K562 (cell line): ENCODE results near the gene PRRG1. TPM values are rescaled to one million over a fixed set of nuclear protein-coding genes. Genes with fewer than 3 reads are reported as not detected.
A peak's percentile ranks its signal among the peaks of the same experiment; 100 is the strongest.

Experiments
- ATAC-seq: fragments of 200-7000 bp; cut with Tn5 transposase; 3 replicates; pipeline ENCODE4 v1.9.1; 2020; ENCODE audit warnings: moderate library complexity
- BruUV-seq: library from RNA; stranded (reverse); fragments of 400-500 nt; replicated peaks from 2 replicates; lab custom pipeline; 2021; lab: Mats Ljungman, UMichigan
- CTCF ChIA-PET: fragments of 300-600 bp; formaldehyde crosslinking; extraction: SDS; loops from one replicate; lab custom pipeline; 2021; ENCODE audit warnings: low intra/inter-chr PET ratio; lab: Yijun Ruan, JAX
- POLR2A ChIA-PET: fragments of 300-600, 350-650 bp; sonication (Branson Sonifier 250); formaldehyde crosslinking; extraction: SDS; loops from one replicate; lab custom pipeline; 2021; ENCODE audit warnings: antibody characterized with exemption, inconsistent platforms; lab: Yijun Ruan, JAX
- DNase-seq, 4 experiments: peaks; one replicate each; pipeline versions ENCODE4 v3.0.0 to v3.0.0-alpha.2; 2011 to 2018; ENCODE audit warnings: low spot score in 3 of 4, mixed read lengths in 3 of 4; ENCODE audit errors: extremely low read depth in 1 of 4
- FAIRE-seq: peaks from 2 replicates; lab custom pipeline; 2011; peaks lifted over from hg19 to GRCh38; lab: Jason Lieb, UNC
- H2AFZ ChIP-seq: 2 replicates; pipeline ENCODE4 v1.6.0; 2011; ENCODE audit warnings: low read depth, low read length, control low read depth, inconsistent platforms
- H3K27ac ChIP-seq: fragments of 200-600 bp; 3 replicates; pipeline ENCODE4 v1.8.0; 2011; ENCODE audit warnings: low read depth, mild to moderate bottlenecking, control low read depth, inconsistent platforms, low read length, moderate library complexity, mixed read lengths; ENCODE audit errors: extremely low read depth
- H3K27me3 ChIP-seq, 2 experiments: fragments of 300-600 bp in 1 of 2; 2 replicates in 1 of 2; 3 replicates in 1 of 2; pipeline versions ENCODE4 v1.6.0 to v1.8.0; 2011; ENCODE audit warnings: inconsistent platforms in 2 of 2, low read length in 2 of 2, mild to moderate bottlenecking in 1 of 2, mixed read lengths in 1 of 2, moderate library complexity in 1 of 2; ENCODE audit not compliant: control insufficient read depth in 2 of 2, insufficient read depth in 2 of 2
- H3K36me3 ChIP-seq: fragments of 300-600 bp; 3 replicates; pipeline ENCODE4 v1.8.0; 2011; ENCODE audit warnings: mild to moderate bottlenecking, low read length, inconsistent platforms; ENCODE audit not compliant: control insufficient read depth, insufficient read depth
- H3K4me1 ChIP-seq, 2 experiments: fragments of 200-600 bp in 1 of 2; replicated peaks in 1 of 2; 2 replicates in 1 of 2; 3 replicates in 1 of 2; pipeline versions ENCODE4 v1.5.1 to v1.8.0; 2011; ENCODE audit warnings: inconsistent platforms in 2 of 2, low read length in 2 of 2, mild to moderate bottlenecking in 1 of 2, mixed read lengths in 1 of 2, moderate library complexity in 1 of 2; ENCODE audit not compliant: control insufficient read depth in 2 of 2, insufficient read depth in 2 of 2
- H3K4me2 ChIP-seq: 2 replicates; pipeline ENCODE4 v1.6.1; 2011; ENCODE audit warnings: low read length, control low read depth, inconsistent platforms, mixed read lengths; ENCODE audit not compliant: insufficient read depth
- H3K4me3 ChIP-seq: fragments of 200-600 bp; sonication (generic), shearing (Covaris generic); 2 replicates; pipeline ENCODE4 v1.5.1; 2016; ENCODE audit warnings: control low read depth, inconsistent platforms
- H3K79me2 ChIP-seq: fragments of 200-600 bp; 3 replicates; pipeline ENCODE4 v1.8.0; 2011; ENCODE audit warnings: low read length, inconsistent platforms; ENCODE audit not compliant: control insufficient read depth, insufficient read depth
- H3K9ac ChIP-seq, 2 experiments: 2 replicates each; pipeline versions ENCODE4 v1.6.0 to v1.6.1; 2011; ENCODE audit warnings: low read depth in 2 of 2, low read length in 2 of 2, control low read depth in 1 of 2, inconsistent platforms in 1 of 2, mild to moderate bottlenecking in 1 of 2, mixed read lengths in 1 of 2; ENCODE audit not compliant: insufficient read depth in 1 of 2
- H3K9me1 ChIP-seq: one replicate; pipeline ENCODE4 v1.6.0; 2011; ENCODE audit warnings: inconsistent platforms, mild to moderate bottlenecking, low read length, moderate library complexity; ENCODE audit not compliant: control insufficient read depth, insufficient read depth
- H3K9me3 ChIP-seq: replicated peaks from 2 replicates; pipeline ENCODE4 v1.5.1; 2011; ENCODE audit warnings: low read depth, low read length, inconsistent platforms; ENCODE audit not compliant: control insufficient read depth, insufficient read depth
- H4K20me1 ChIP-seq: replicated peaks from 2 replicates; pipeline ENCODE4 v1.6.1; 2011; ENCODE audit warnings: low read length, inconsistent platforms, mixed read lengths; ENCODE audit not compliant: control insufficient read depth, insufficient read depth
- CEBPB ChIP-seq: fragments of 450-650 bp; IDR thresholded peaks from 2 replicates; pipeline ENCODE4 v1.6.1; 2016; ENCODE audit warnings: missing genetic modification characterization, missing compliant biosample characterization
- FOXP1 ChIP-seq: sonication (generic); formaldehyde crosslinking; IDR thresholded peaks from 2 replicates; pipeline ENCODE4 v1.8.0; 2022; ENCODE audit warnings: mild to moderate bottlenecking, missing genetic modification reagents
- SETDB1 ChIP-seq: IDR thresholded peaks from one replicate; pipeline ENCODE4 v1.6.1; 2012; ENCODE audit warnings: low read length, control low read depth, inconsistent platforms
- SP1 ChIP-seq: sonication (generic); formaldehyde crosslinking; IDR thresholded peaks from 2 replicates; pipeline ENCODE4 v1.8.1; 2022; ENCODE audit warnings: mild to moderate bottlenecking, missing genetic modification reagents
- ZNF699 ChIP-seq: fragments of 250-450 bp; sonication (Bioruptor Pico); IDR thresholded peaks from 2 replicates; pipeline ENCODE4 v1.8.0; 2021; ENCODE audit warnings: mild to moderate bottlenecking, moderate library complexity; ENCODE audit not compliant: insufficient replicate concordance
- WGBS: fragments of 100-300 bp; shearing (Covaris generic); methylation state at CpG from one replicate; pipeline ENCODE4 v1.1.6; 2016; ENCODE audit warnings: low coverage, mixed read lengths; ENCODE audit not compliant: insufficient coverage; ENCODE audit errors: missing lambda C conversion rate; 5-methylcytosine and 5-hydroxymethylcytosine counted together
- in situ Hi-C: fragments of 300-500 bp; cut with MboI; formaldehyde crosslinking; loops from 4 replicates; pipeline ENCODE4 v1.15.0; 2018; ENCODE audit warnings: inconsistent platforms, mixed read lengths
- intact Hi-C: fragments of 100-400 bp; cut with micrococcal nuclease; formaldehyde crosslinking; loops from 2 replicates; pipeline ENCODE4 v1.14.2; 2022
- polyA plus RNA-seq, 8 experiments: library from polyadenylated mRNA; depleted of rRNA in 4 of 8; stranded (reverse) in 5 of 8; unstranded in 3 of 8; fragments of >200 nt; fragmentation: Nextera tagmentation in 2 of 8; fragmentation: Illumina TruSeq in 1 of 8; extraction: Ambion mirVana in 2 of 8; extraction: Trizol in 1 of 8; gene quantifications; 2 replicates each; pipeline versions ENCODE4 v1.2.1 to v1.2.3, GENCODE V29; 2011 to 2014; ENCODE audit warnings: inconsistent platforms in 1 of 8, missing spikeins in 1 of 8
- total RNA-seq, 7 experiments: library from RNA; depleted of rRNA in 6 of 7; stranded (reverse); fragments of >200 nt in 6 of 7; fragmentation: Illumina TruSeq in 2 of 7; extraction: Trizol in 2 of 7; gene quantifications; 2 replicates each; pipeline versions ENCODE4 v1.2.1 to v1.2.3, GENCODE V29; 2011 to 2021; ENCODE audit warnings: low replicate concordance in 1 of 7

PRRG1 gene
- total and polyA plus RNA-seq, 9 of the 15 experiments (the other 6 are each of a cell fraction or from before 2014, with no cell fraction given): 1.7 to 11.8 (median 4.2) TPM

GRCh38 chrX:37378404-37378803 lies 29.2 kb downstream of the PRRG1 start:
- H3K4me2 ChIP-seq: no peak overlapping the region
- H3K9me3 ChIP-seq: no peaks in the 10 kb centered on the region
- no peak for ATAC-seq
- CTCF ChIA-PET: no interaction called here
- H3K4me1 ChIP-seq: no peaks in the 10 kb centered on the region; a peak in 2 of 5 replicates
- H3K9me1 ChIP-seq: no peaks in the 10 kb centered on the region
- no peak for DNase-seq
- intact Hi-C loops: no loop called here
- H3K9ac ChIP-seq: no peak overlapping the region
- 35% methylated on average over 2 of the region's 2 CpGs for WGBS
- no peak for FAIRE-seq
- H3K27me3 ChIP-seq: no peaks in the 10 kb centered on the region
- POLR2A ChIA-PET: no interaction called here
- in situ Hi-C loops: no loop called here
- H3K27ac ChIP-seq: no peak overlapping the region
- H2AFZ ChIP-seq: no peak overlapping the region
- no peaks in the 10 kb centered on the region for H4K20me1 ChIP-seq
- BruUV-seq: no TSS peak
- H3K36me3 ChIP-seq: no peaks in the 10 kb centered on the region
- no peak for TF ChIP-seq ZNF699
- no peak for TF ChIP-seq FOXP1
- no peak for TF ChIP-seq SP1 (CRISPR knock-in tag)
- no peak overlapping the region for H3K4me3 ChIP-seq
- H3K79me2 ChIP-seq: peaks cover 38% of the 10 kb centered on the region

GRCh38 chrX:37378830-37379229 lies 29.7 kb downstream of the PRRG1 start:
- H3K4me3 ChIP-seq: no peak overlapping the region
- intact Hi-C loops (no loop called here), in situ Hi-C loops (no loop called here)
- BruUV-seq: no TSS peak
- no peaks in the 10 kb centered on the region for H4K20me1 ChIP-seq
- no peak for FAIRE-seq
- TF ChIP-seq SETDB1 (no peak), CEBPB (tag) (peak; percentile 31; the same call in 1 of the 2 replicates)
- H3K4me2 ChIP-seq: no peak overlapping the region
- H3K9me1 ChIP-seq: no peaks in the 10 kb centered on the region
- no peak for ATAC-seq
- no peak for DNase-seq
- H2AFZ ChIP-seq: no peak overlapping the region
- H3K9me3 ChIP-seq: no peaks in the 10 kb centered on the region
- ChIA-PET CTCF (no interaction called here), POLR2A (no interaction called here)
- H3K36me3 ChIP-seq: no peaks in the 10 kb centered on the region
- H3K27ac ChIP-seq: no peak overlapping the region
- H3K9ac ChIP-seq: no peak overlapping the region
- WGBS: no CpG with 5 or more reads among the region's 1 CpG
- no peaks in the 10 kb centered on the region; a peak in 2 of 5 replicates for H3K4me1 ChIP-seq
- H3K27me3 ChIP-seq: no peaks in the 10 kb centered on the region
- peaks cover 38% of the 10 kb centered on the region for H3K79me2 ChIP-seq
